WERI-Rb-1 (cell line): Measurements from ENCODE around the gene TSPYL1.
"Not testable (repeated sequence)": the region's sequence is repeated elsewhere in the genome, so short reads cannot be mapped to it uniquely, and the experiment has no call there.

Experiments used
- DNase-seq: peaks from one replicate; pipeline ENCODE4 v3.0.0-alpha.2; 2020
- H3K27ac ChIP-seq: fragments of 250-450 bp; sonication (Bioruptor Pico); 2 replicates; pipeline ENCODE4 v1.5.1; 2020; ENCODE audit warnings: mild to moderate bottlenecking, moderate library complexity
- H3K27me3 ChIP-seq: fragments of 250-450 bp; sonication (Bioruptor Pico); 2 replicates; pipeline ENCODE4 v1.5.1; 2021; ENCODE audit warnings: mild to moderate bottlenecking, low read depth, moderate library complexity; ENCODE audit not compliant: insufficient read depth, severe bottlenecking
- H3K36me3 ChIP-seq: fragments of 250-450 bp; sonication (Bioruptor Pico); 2 replicates; pipeline ENCODE4 v1.5.1; 2020; ENCODE audit warnings: mild to moderate bottlenecking, moderate library complexity
- H3K4me3 ChIP-seq: 2 replicates; pipeline ENCODE4 v1.5.1; 2011; ENCODE audit warnings: low read depth, mild to moderate bottlenecking, control low read depth, low read length
- H3K9me3 ChIP-seq: fragments of 250-450 bp; sonication (Bioruptor Pico); 2 replicates; pipeline ENCODE4 v1.5.1; 2021; ENCODE audit warnings: mild to moderate bottlenecking, moderate library complexity; ENCODE audit not compliant: severe bottlenecking
- CTCF ChIP-seq: IDR thresholded peaks from 2 replicates; pipeline ENCODE4 v1.5.1; 2011; ENCODE audit warnings: low read depth, mild to moderate bottlenecking, control low read depth, inconsistent platforms, low read length

Gene TSPYL1

GRCh38 chr6:116326181-116326671 lies 46.5 kb upstream of the TSPYL1 start:
- TF ChIP-seq CTCF: no peak
- no peaks in the 10 kb centered on the region for H3K27me3 ChIP-seq
- no peak for DNase-seq
- H3K27ac ChIP-seq: no peak overlapping the region
- no peak overlapping the region for H3K4me3 ChIP-seq
- no peaks in the 10 kb centered on the region for H3K36me3 ChIP-seq
- no peaks in the 10 kb centered on the region for H3K9me3 ChIP-seq

GRCh38 chr6:116325634-116326132 lies 46.0 kb upstream of the TSPYL1 start:
- H3K27me3 ChIP-seq, H3K9me3 ChIP-seq, H3K4me3 ChIP-seq, H3K36me3 ChIP-seq, H3K27ac ChIP-seq, DNase-seq: not testable (repeated sequence)

- no peak for DNase-seq
- TF ChIP-seq CTCF: no peak
- Histone ChIP-seq H3K27me3 (no peaks in the 10 kb centered on the region), H3K4me3 (no peak overlapping the region), H3K27ac (no peak overlapping the region), H3K9me3 (no peaks in the 10 kb centered on the region), H3K36me3 (no peaks in the 10 kb centered on the region)
Observed at GRCh38 chr6:116323863-116324262, 44.1 kb upstream of the TSPYL1 start.

- not testable (repeated sequence) for DNase-seq
Observed at GRCh38 chr6:116321933-116322332, 42.2 kb upstream of the TSPYL1 start.

GRCh38 chr6:116316772-116317467 lies 37.2 kb upstream of the TSPYL1 start:
- TF ChIP-seq CTCF: no peak
- DNase-seq: no peak
- Histone ChIP-seq H3K27ac (no peak overlapping the region), H3K27me3 (no peaks in the 10 kb centered on the region), H3K4me3 (no peak overlapping the region), H3K9me3 (no peaks in the 10 kb centered on the region), H3K36me3 (no peaks in the 10 kb centered on the region)

More at GRCh38 chr6:116321933-116322332, 42.2 kb upstream of the TSPYL1 start:
- not testable (repeated sequence) for H3K27ac ChIP-seq, H3K9me3 ChIP-seq, H3K36me3 ChIP-seq, H3K4me3 ChIP-seq, H3K27me3 ChIP-seq

- Histone ChIP-seq H3K27ac (no peak overlapping the region), H3K27me3 (no peaks in the 10 kb centered on the region), H3K9me3 (no peaks in the 10 kb centered on the region), H3K36me3 (no peaks in the 10 kb centered on the region), H3K4me3 (no peak overlapping the region)
- no peak for DNase-seq
- no peak for TF ChIP-seq CTCF
Observed at GRCh38 chr6:116314878-116315277, 35.1 kb upstream of the TSPYL1 start.

GRCh38 chr6:116314218-116314617 lies 34.5 kb upstream of the TSPYL1 start:
- no peaks in the 10 kb centered on the region for H3K36me3 ChIP-seq
- H3K27ac ChIP-seq: no peak overlapping the region
- no peaks in the 10 kb centered on the region for H3K9me3 ChIP-seq
- H3K4me3 ChIP-seq: no peak overlapping the region
- TF ChIP-seq CTCF: no peak
- no peak for DNase-seq
- H3K27me3 ChIP-seq: no peaks in the 10 kb centered on the region
